HCT116 (cell line): Measurements from ENCODE around the gene FANCD2. TPM values are rescaled to one million over a fixed set of nuclear protein-coding genes. Genes with fewer than 3 reads are reported as not detected.
A peak's percentile ranks its signal among the peaks of the same experiment; 100 is the strongest.

Experiments used
- ATAC-seq: fragments of 200-7000 bp; cut with Tn5 transposase; 2 replicates; pipeline ENCODE4 v1.9.1; 2020; ENCODE audit warnings: mild to moderate bottlenecking, moderate library complexity
- BruUV-seq: library from RNA; stranded (reverse); fragments of 400-500 nt; replicated peaks from 2 replicates; lab custom pipeline; 2021; lab: Mats Ljungman, UMichigan
- CTCF ChIA-PET: fragments of 300-600 bp; sonication (Branson Sonifier 250); formaldehyde crosslinking; loops from one replicate; lab custom pipeline; 2021; ENCODE audit warnings: antibody characterized with exemption; lab: Charles Lee
- POLR2A ChIA-PET: fragments of 300-600, 350-600 bp; sonication (Branson Sonifier 250); formaldehyde crosslinking; loops from one replicate; lab custom pipeline; 2021; ENCODE audit warnings: antibody characterized with exemption; lab: Charles Lee
- RAD21 ChIA-PET, 2 experiments: fragments of 300-600 bp; sonication (Branson Sonifier 250); formaldehyde crosslinking; loops; one replicate each; lab custom pipeline; 2023; ENCODE audit warnings: low total read pairs in 2 of 2; ENCODE audit not compliant: uncharacterized antibody in 2 of 2, unreplicated experiment in 2 of 2, low non-redundant PET in 1 of 2; lab: Charles Lee
- DNase-seq: peaks from one replicate; pipeline ENCODE4 v3.0.0-alpha.2; 2010; ENCODE audit warnings: low read depth, low spot score
- H2AFZ ChIP-seq: fragments of 200-600 bp; shearing (Covaris generic), sonication (generic); 2 replicates; pipeline ENCODE4 v1.6.1; 2017; ENCODE audit warnings: low read depth, mixed run types, mixed read lengths, antibody characterized with exemption, low read length; ENCODE audit not compliant: poor library complexity, severe bottlenecking
- H3K27ac ChIP-seq: 2 replicates; pipeline ENCODE4 v1.5.1; 2012; ENCODE audit warnings: low read depth, low read length
- H3K27me3 ChIP-seq: fragments of 200-600 bp; sonication (generic); 2 replicates; pipeline ENCODE4 v1.6.1; 2016; ENCODE audit warnings: mixed run types, low read length, mixed read lengths; ENCODE audit not compliant: insufficient read depth
- H3K36me3 ChIP-seq, 2 experiments: fragments of 200-500 bp in 1 of 2; fragments of 200-600 bp in 1 of 2; sonication (Bioruptor generic) in 1 of 2; sonication (generic) in 1 of 2; 2 replicates each; pipeline versions ENCODE4 v1.5.1 to v1.6.1; 2014 to 2016; ENCODE audit warnings: low read length in 2 of 2, inconsistent platforms in 1 of 2, mixed read lengths in 1 of 2, mixed run types in 1 of 2; ENCODE audit not compliant: insufficient read depth in 2 of 2, control insufficient read depth in 1 of 2
- H3K4me1 ChIP-seq, 2 experiments: fragments of 200-600 bp in 1 of 2; sonication (generic) in 1 of 2; 2 replicates each; pipeline versions ENCODE4 v1.5.1 to v1.6.1; 2012 to 2017; ENCODE audit warnings: low read length in 2 of 2, inconsistent platforms in 1 of 2, mild to moderate bottlenecking in 1 of 2, mixed read lengths in 1 of 2, mixed run types in 1 of 2, moderate library complexity in 1 of 2; ENCODE audit not compliant: insufficient read depth in 2 of 2, control insufficient read depth in 1 of 2
- H3K4me2 ChIP-seq: fragments of 200-600 bp; sonication (generic); 2 replicates; pipeline ENCODE4 v1.6.1; 2017; ENCODE audit warnings: mixed run types, low read length, mixed read lengths
- H3K4me3 ChIP-seq, 2 experiments: fragments of 200-600 bp in 1 of 2; sonication (generic) in 1 of 2; replicated peaks in 1 of 2; 2 replicates each; pipeline ENCODE4 v1.5.1; 2011 to 2016; ENCODE audit warnings: low read length in 2 of 2, control low read depth in 1 of 2, low read depth in 1 of 2, mild to moderate bottlenecking in 1 of 2, mixed read lengths in 1 of 2, mixed run types in 1 of 2
- H3K79me2 ChIP-seq: fragments of 200-600 bp; sonication (generic); 2 replicates; pipeline ENCODE4 v1.6.1; 2017; ENCODE audit warnings: mild to moderate bottlenecking, mixed run types, low read length, moderate library complexity, mixed read lengths; ENCODE audit not compliant: insufficient read depth
- H3K9ac ChIP-seq: fragments of 200-600 bp; sonication (generic); 2 replicates; pipeline ENCODE4 v1.6.1; 2016; ENCODE audit warnings: low read length, mixed read lengths
- H3K9me2 ChIP-seq: fragments of 200-600 bp; sonication (generic), shearing (Covaris generic); 2 replicates; pipeline ENCODE4 v1.6.1; 2017; ENCODE audit warnings: mixed run types, mild to moderate bottlenecking, moderate library complexity; ENCODE audit not compliant: insufficient read depth
- H3K9me3 ChIP-seq, 2 experiments: fragments of 200-500 bp in 1 of 2; fragments of 200-600 bp in 1 of 2; sonication (Bioruptor generic) in 1 of 2; sonication (generic) in 1 of 2; 2 replicates each; pipeline ENCODE4 v1.6.1; 2014 to 2017; ENCODE audit warnings: low read length in 2 of 2, mixed read lengths in 2 of 2, inconsistent platforms in 1 of 2, low read depth in 1 of 2, mild to moderate bottlenecking in 1 of 2, mixed run types in 1 of 2, moderate library complexity in 1 of 2; ENCODE audit not compliant: control insufficient read depth in 1 of 2, insufficient read depth in 1 of 2
- H4K20me1 ChIP-seq: fragments of 200-600 bp; sonication (generic), shearing (Covaris generic); 2 replicates; pipeline ENCODE4 v1.6.1; 2017; ENCODE audit warnings: mixed run types, mild to moderate bottlenecking, moderate library complexity; ENCODE audit not compliant: insufficient read depth
- EGR1 ChIP-seq: IDR thresholded peaks from 2 replicates; pipeline ENCODE4 v1.6.1; 2012; ENCODE audit warnings: low read depth
- EZH2 ChIP-seq: fragments of 200-600 bp; sonication (generic); IDR thresholded peaks from 2 replicates; pipeline ENCODE4 v1.6.1; 2017; ENCODE audit warnings: antibody characterized with exemption, mixed run types
- POLR2AphosphoS5 ChIP-seq: IDR thresholded peaks from 2 replicates; pipeline ENCODE4 v1.6.1; 2011; ENCODE audit warnings: mild to moderate bottlenecking, low read depth, low read length, moderate library complexity
- SIN3A ChIP-seq: IDR thresholded peaks from 2 replicates; pipeline ENCODE4 v1.6.1; 2012; ENCODE audit warnings: low read depth
- YY1 ChIP-seq: IDR thresholded peaks from 2 replicates; pipeline ENCODE4 v1.6.1; 2011; ENCODE audit warnings: low read length, low read depth, moderate library complexity, mild to moderate bottlenecking; ENCODE audit not compliant: insufficient replicate concordance; ENCODE audit errors: extremely low read depth
- ZFX ChIP-seq: fragments of 450-650 bp; IDR thresholded peaks from 2 replicates; pipeline ENCODE4 v1.6.1; 2017
- ZNF274 ChIP-seq: fragments of 200-500 bp; sonication (Bioruptor generic); IDR thresholded peaks from 2 replicates; pipeline ENCODE4 v1.6.1; 2014; ENCODE audit warnings: mild to moderate bottlenecking, low read depth, low read length, inconsistent platforms
- intact Hi-C: fragments of 100-400 bp; cut with micrococcal nuclease; formaldehyde crosslinking; loops from 2 replicates; pipeline ENCODE4 v1.10.0; 2022
- total RNA-seq: library from RNA; stranded (reverse); gene quantifications from one replicate; pipeline ENCODE4 v1.2.1, GENCODE V29; 2021; ENCODE audit not compliant: unreplicated experiment
- TF ChIP-seq, protein P1 (sequence below): IDR thresholded peaks from 2 replicates; pipeline ENCODE4 v1.6.1; 2012

Gene FANCD2
- total RNA-seq, 1 experiment from 2014 or later = 50.0 TPM

DNA sequence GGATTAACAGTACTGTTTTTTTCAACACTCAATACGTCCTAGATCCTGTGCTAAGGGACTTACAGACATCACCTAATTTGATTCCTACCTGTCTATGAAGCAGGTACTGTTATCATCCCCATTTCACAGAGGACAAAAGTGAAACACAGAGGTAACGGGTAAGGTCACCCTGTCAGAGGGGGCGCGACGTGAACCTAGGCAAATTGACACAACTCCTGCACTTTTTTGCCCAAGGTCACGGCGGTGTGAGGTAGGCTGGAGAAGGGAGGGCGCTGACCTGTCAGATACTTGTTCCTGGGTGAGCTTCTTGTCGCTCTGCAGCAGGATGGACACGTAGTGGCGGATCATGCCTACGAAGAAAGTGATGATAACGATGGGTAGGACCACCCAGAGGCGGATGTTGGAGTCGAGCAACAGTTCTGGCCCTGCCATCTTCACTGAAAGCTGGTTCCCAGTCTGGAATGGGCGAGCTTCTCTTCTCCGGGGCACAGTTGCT is 40.0 kb upstream of the FANCD2 start:
- BruUV-seq = TSS peak; percentile 79
- peaks cover 1 to 8% of the 10 kb centered on the region in 2 experiments; a peak in 2 of 4 replicates for H3K36me3 ChIP-seq
- peak overlapping the region; percentile 92 for H3K4me2 ChIP-seq
- peak overlapping the region; percentile 87 for H3K9ac ChIP-seq
- H3K27ac ChIP-seq = peak overlapping the region; percentile 62; the same call in 1 of the 2 replicates
- RAD21 ChIA-PET = interaction anchor here (0.7 kb wide), 2 partner anchors 159 to 1110 kb away, joined by 3 to 6 read pairs; no protein-coding TSS in a partner anchor
- CTCF ChIA-PET = no interaction called here
- peaks cover 70% of the 10 kb centered on the region for H3K79me2 ChIP-seq
- 0 out of 2 replicates have a peak, but pooled peaks cover 3% of the 10 kb centered on the region for H4K20me1 ChIP-seq
- peaks cover 12 to 24% of the 10 kb centered on the region in 2 experiments for H3K4me1 ChIP-seq
- intact Hi-C loops = loop anchor here (10.0 kb wide), 1 partner anchor 239 kb away; no protein-coding TSS in a partner anchor
- POLR2A ChIA-PET = interaction anchor here (1.0 to 2.3 kb wide), 3 partner anchors 9 to 40 kb away, joined by 5 to 7 read pairs (median 6); no protein-coding TSS in a partner anchor
- no peak for DNase-seq
- no peaks in the 10 kb centered on the region for H3K9me3 ChIP-seq
- peak overlapping the region; percentile 86 to 99 for H3K4me3 ChIP-seq
- peak; percentile 57 for ATAC-seq
- no peak overlapping the region for H2AFZ ChIP-seq
- TF ChIP-seq, protein P1, sequence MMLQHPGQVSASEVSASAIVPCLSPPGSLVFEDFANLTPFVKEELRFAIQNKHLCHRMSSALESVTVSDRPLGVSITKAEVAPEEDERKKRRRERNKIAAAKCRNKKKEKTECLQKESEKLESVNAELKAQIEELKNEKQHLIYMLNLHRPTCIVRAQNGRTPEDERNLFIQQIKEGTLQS = no peak
- TF ChIP-seq ZNF274 = no peak
- no peak for TF ChIP-seq SIN3A
- no peak for TF ChIP-seq EZH2
- TF ChIP-seq EGR1 = no peak
- no peak for TF ChIP-seq ZFX
- TF ChIP-seq POLR2AphosphoS5 = no peak
- TF ChIP-seq YY1 = no peak
- TF ChIP-seq, all 23 proteins: peak for 0
- Histone ChIP-seq H3K27me3 (no peaks in the 10 kb centered on the region), H3K9me2 (no peaks in the 10 kb centered on the region)
